ENCODE measurements around the gene BCKDHB.
"Not testable (repeated sequence)": the region's sequence is repeated elsewhere in the genome, so short reads cannot be mapped to it uniquely, and the experiment has no call there.

DNA sequence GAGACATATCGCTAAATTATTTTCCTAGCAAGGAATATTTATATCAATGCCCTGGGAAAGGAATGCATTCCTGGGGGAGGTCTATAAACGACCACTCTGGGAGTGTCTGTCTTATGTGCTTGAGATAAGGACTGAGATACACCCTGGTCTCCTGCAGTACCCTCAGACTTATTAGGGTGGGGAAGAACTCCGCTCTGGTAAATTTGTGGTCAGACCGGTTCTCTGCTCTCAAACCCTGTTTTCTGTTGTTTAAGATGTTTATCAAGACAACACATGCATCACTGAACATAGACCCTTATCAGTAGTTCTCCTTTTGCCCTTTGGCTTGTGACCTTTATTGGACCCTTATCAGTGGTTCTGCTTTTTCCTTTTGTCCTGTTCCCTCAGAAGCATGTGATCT, 188.1 kb downstream of the BCKDHB start:
- TF ChIP-seq, protein P1, sequence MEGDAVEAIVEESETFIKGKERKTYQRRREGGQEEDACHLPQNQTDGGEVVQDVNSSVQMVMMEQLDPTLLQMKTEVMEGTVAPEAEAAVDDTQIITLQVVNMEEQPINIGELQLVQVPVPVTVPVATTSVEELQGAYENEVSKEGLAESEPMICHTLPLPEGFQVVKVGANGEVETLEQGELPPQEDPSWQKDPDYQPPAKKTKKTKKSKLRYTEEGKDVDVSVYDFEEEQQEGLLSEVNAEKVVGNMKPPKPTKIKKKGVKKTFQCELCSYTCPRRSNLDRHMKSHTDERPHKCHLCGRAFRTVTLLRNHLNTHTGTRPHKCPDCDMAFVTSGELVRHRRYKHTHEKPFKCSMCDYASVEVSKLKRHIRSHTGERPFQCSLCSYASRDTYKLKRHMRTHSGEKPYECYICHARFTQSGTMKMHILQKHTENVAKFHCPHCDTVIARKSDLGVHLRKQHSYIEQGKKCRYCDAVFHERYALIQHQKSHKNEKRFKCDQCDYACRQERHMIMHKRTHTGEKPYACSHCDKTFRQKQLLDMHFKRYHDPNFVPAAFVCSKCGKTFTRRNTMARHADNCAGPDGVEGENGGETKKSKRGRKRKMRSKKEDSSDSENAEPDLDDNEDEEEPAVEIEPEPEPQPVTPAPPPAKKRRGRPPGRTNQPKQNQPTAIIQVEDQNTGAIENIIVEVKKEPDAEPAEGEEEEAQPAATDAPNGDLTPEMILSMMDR (IDR thresholded peaks at IDR 0.05; ENCODE audit: insufficient read depth, low read length), result not testable (repeated sequence)
- TF ChIP-seq, protein P2, sequence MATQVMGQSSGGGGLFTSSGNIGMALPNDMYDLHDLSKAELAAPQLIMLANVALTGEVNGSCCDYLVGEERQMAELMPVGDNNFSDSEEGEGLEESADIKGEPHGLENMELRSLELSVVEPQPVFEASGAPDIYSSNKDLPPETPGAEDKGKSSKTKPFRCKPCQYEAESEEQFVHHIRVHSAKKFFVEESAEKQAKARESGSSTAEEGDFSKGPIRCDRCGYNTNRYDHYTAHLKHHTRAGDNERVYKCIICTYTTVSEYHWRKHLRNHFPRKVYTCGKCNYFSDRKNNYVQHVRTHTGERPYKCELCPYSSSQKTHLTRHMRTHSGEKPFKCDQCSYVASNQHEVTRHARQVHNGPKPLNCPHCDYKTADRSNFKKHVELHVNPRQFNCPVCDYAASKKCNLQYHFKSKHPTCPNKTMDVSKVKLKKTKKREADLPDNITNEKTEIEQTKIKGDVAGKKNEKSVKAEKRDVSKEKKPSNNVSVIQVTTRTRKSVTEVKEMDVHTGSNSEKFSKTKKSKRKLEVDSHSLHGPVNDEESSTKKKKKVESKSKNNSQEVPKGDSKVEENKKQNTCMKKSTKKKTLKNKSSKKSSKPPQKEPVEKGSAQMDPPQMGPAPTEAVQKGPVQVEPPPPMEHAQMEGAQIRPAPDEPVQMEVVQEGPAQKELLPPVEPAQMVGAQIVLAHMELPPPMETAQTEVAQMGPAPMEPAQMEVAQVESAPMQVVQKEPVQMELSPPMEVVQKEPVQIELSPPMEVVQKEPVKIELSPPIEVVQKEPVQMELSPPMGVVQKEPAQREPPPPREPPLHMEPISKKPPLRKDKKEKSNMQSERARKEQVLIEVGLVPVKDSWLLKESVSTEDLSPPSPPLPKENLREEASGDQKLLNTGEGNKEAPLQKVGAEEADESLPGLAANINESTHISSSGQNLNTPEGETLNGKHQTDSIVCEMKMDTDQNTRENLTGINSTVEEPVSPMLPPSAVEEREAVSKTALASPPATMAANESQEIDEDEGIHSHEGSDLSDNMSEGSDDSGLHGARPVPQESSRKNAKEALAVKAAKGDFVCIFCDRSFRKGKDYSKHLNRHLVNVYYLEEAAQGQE (IDR thresholded peaks at IDR 0.05; ENCODE audit: insufficient replicate concordance, low read depth), result not testable (repeated sequence)
- TF ChIP-seq POLR2AphosphoS5 (IDR thresholded peaks at IDR 0.05; ENCODE audit: low read depth); GABPA (IDR thresholded peaks at IDR 0.05; ENCODE audit: low read depth); SPI1 (IDR thresholded peaks at IDR 0.05; ENCODE audit: borderline replicate concordance, low read depth): not testable (repeated sequence)

Measured in HL-60 (cell line).